DMS114 treated with DMSO at 0.1 percent for 48 hours (cell line): ENCODE measurements around the gene SLCO3A1.

Experiments
- DNase-seq: peaks from one replicate; lab custom pipeline; 2025; ENCODE audit not compliant: unreplicated experiment; lab: John Stamatoyannopoulos, UW

Gene SLCO3A1

DNA sequence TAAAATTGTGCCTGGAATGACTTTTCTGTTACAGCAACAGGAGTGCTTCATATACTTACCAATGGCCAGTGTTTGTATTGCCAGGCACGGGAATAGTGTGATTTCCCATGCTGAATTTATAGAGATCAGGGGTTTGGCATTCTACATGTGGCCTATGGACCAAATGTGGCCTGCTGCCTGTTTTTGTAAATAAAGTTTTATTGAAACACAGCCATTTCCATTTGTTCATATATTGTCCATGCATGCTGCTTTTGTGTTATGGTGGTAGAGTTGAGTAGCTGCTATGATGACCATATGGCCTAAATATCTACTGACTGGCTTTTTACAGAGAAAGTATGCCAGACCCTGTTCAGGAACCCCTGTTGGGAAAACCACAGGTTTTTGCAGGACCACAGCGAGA, 55.6 kb downstream of the SLCO3A1 start:
- no peak for DNase-seq

DNA sequence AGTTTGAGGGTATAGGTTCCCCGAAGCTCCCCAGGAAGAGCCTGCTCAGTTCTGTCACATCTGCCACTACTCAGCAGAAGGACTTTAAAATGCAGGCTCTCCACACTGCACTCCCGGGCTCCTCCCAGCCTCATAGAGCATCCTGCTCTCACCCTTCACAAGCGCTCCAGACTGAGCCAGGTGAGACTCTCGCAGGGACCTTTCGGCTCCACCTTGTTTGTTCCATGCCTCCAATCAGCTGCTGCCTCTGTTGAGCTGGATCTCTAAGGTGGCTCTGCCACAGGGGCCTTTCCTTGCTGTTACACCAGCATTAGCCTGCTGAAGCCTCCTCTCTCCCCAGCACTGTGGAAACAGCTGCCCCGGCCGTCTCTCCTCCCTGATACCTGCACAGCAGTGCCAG, 56.1 kb downstream of the SLCO3A1 start:
- no peak for DNase-seq

DNA sequence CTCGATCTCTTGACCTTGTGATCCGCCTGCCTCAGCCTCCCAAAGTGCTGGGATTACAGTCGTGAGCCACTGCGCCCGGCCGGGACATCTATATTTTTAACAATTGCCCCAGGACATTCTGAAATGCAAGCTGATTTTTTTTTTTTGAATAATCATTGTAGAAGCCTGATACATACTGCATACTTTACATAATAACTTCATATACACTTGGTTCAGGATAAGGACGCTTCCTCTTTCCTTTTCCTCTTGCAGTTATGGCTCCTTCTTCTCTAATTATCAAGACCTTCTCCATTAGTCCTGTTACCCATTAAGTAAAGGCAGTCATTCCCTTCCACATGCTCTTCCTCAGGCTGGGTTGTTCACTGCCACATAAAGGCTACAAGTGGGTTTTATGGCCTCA, 58.3 kb downstream of the SLCO3A1 start:
- DNase-seq, result no peak

DNA sequence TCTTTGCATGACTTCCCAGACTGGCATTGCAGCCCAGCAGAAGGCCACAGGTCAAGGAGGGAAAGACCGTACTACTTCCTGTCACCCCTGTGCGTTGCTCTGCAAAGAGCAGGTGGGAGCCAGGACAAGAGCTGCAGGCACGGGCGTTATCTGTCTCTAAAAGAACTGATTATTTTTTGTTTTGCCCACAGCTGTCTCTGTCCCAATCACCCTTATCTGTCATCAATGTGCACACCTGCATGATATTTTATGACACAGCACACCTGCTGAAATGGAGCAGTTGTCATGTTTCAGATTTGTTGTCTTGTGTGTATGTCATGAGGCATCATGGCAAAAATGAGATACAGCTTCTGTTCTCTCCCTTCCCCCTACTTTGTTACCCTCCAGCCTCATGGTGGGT, 58.8 kb downstream of the SLCO3A1 start:
- DNase-seq, result no peak

DNA sequence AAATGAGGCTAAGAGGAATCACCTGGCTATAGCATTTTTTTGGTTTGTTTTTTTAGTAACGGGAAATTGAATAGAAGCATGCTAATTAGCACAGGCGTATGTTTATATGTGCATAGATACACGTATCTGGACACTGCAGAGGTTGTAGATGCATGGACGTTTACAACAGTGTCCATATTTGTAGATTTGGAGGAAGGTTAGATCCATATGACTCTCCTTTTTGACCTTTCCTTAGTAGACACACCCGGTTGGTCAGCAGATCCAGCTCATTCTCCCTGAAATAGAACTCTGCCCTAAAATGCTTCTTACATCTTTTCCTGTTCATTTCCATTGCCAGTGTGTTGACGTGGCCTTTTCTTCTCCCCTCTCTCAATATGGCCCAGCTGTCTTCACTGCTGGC, 60.1 kb downstream of the SLCO3A1 start:
- DNase-seq, result no peak

DNA sequence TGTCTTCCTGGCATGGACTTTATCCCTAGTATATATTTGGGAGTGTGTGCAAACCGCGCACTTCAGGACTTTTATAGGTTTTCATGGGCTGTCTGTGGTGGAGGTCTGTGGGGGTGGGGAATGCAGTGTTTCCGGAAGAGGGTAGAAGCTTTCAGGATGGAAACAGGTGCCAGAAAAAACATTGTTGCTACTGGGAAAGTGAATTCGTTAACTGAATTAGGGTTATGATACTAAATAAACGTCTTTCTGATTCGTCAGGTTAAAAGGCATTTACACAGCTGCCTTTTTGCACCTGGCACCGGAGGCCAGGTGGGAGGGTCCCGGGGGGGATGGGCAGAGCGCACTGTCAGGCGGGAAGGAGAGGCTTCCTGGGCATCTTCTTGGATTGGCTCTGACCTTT, 62.1 kb downstream of the SLCO3A1 start:
- no peak for DNase-seq

DNA sequence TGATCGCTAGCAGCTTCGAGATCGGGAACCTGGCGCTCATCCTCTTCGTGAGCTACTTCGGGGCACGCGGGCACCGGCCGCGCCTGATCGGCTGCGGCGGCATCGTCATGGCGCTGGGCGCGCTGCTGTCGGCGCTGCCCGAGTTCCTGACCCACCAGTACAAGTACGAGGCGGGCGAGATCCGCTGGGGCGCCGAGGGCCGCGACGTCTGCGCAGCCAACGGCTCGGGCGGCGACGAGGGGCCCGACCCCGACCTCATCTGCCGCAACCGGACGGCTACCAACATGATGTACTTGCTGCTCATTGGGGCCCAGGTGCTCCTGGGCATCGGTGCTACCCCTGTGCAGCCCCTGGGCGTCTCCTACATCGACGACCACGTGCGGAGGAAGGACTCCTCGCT, 62.5 kb downstream of the SLCO3A1 start:
- DNase-seq, result no peak

DNA sequence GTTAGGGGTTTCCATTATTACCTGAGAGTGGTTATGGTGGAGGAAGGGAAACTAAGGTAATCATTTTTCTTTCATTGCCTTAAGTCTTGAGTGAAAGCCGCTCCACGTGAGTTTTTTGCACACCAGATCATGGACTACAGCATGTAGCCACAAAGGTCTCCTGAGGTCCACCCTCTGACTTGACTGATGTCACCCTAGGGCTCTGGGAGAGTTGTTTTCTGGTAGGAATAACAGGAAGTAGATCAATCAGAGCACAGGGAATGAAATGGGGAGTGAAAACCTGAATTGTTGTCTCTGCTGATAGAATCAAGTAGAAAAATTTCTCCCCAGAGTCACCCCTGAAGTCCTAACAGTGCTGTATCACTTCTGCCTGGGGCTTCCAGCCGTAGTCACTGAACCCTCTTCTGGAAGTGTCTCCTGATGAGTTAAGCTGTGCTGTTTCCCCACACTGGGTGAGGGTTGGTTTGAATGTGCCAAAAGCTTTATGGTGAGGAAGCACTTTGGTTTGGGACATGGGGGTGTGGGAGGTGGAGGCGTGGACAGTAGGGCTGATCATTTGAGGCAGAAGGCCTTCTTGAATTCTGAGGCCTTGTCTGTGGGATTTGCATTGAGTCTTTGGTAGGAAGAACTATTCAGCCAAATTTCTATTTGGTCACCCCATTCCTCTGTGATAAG, 64.3 kb downstream of the SLCO3A1 start:
- DNase-seq, result no peak

DNA sequence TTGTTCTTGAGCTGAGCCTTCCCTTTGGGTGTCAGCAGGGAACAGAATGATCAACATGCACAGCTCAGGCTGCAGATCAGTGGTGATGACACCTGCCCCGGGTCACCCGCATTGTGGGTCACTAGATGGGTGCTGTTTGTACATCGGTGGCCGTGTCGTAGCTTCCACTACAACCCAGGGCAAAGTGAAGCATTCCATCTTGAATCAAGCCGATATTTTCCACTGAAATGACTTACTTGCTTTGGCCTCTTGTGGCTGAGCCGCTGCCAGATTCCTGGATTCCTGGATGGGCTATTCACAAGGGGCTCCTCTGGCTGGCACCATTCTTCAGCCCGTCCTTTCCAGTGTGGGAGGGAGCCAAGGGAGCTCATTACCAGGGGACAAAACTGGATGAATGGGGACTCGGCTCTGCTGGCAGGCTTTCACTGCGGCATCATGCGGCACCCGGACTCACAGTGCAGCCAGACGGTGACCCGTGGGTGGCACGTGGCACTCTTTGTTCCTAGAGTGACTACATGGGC, 65.6 kb downstream of the SLCO3A1 start:
- DNase-seq, result no peak

DNA sequence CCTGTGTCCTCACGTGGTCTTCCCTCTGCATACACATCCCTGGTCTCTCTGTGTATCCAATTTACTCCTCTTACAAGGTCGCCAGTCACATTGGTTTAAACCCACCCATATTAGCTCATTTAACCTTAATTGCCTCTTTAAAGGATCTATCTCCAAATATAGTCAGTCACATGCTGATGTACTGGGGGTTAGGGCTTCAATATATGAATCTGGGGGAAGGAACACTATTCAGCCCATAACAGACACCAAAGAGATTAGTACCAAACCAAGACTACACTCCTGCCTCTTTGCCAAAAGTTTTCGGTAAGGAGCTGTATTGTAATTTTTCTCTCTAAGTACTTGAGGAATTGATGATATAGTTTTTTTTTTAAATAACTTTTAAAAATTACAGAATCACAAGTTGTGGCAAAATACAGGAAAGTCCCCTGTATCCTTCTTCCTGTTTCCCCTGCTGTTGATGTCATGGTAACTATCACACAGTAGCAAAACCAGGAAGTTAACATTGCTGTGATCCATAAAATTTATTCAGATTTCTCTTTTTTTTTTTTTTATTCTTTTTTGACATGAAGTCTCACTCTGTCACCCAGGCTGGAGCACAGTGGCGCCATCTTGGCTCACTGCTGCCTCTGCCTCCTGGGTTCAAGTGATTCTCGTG, 67.8 kb downstream of the SLCO3A1 start:
- DNase-seq, result no peak

DNA sequence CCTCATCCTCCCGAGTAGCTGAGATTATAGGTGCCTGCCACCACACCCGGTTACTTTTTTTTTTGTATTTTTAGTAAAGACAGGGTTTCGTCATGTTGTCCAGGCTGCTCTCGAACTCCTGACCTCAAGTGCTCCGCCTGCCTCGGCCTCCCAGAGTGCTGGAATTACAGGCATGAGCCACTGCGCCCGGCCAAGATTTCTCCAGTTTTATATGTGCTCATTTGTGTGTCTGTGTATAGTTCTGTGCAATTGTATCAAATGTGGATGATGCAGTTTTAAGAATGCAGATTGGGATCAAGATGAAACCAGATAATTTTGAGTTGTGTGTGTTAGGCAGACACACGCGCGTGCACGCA, 68.3 kb downstream of the SLCO3A1 start:
- no peak for DNase-seq

DNA sequence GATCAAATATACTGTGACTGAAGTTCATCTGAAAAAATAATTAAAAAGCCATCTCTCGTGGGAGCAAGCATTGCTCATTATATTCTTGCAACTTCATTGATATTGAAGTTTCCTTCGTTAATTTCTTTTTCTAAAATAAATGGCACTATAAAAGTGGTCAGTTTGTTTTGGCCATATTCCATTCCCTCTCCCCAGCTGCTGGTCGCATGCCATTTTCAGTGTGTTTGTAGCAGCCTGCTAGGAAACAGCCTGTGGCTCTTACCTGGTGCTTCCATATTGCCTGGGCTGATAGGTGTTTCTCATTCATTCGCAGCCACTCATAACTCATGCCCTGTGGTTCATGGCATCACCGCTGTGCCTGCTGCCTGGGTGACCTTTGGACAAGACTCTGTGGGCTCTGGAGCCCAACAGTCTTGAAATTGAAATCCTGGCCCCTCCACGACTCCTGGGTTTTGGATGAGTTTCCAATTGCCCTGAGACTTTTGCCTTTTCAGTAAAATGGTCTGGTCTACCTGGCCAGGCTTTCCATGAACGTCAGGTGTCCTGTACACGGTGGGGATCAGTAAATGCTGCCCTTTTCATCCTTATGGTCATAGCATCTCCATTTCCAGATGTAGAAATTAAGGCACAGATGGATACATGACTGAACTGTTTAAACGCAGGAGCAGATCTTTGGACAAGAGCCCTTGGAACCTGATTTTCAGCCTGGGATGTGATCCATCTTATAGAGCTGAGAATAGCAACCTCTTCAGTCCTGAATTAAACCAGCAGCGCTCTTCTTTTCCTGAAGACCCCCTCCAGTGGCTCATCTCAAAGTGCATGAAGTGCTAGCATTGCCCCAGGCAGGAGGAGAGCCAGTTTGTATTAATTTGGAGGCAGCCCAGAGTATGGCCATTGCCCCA, 69.4 kb downstream of the SLCO3A1 start:
- DNase-seq, result no peak

DNA sequence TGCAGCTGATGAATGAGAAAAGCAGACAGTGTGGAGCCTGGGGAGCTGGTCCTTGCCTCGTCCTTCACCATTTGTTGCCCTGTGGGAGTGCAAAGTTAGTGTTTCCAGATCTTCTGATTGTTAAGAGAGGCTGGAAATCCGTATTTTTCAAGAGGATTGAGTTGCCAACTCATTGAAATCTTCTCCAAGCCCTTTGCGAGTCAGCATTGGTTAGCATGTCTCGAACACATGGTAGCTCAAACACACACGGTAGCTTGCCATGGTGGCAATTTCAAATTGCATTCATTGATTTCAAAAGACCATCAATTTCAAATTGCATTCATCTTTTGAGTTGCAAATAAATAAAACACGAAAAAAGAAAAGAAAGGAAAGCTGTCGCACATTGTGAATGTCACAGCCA, 70.7 kb downstream of the SLCO3A1 start:
- no peak for DNase-seq

DNA sequence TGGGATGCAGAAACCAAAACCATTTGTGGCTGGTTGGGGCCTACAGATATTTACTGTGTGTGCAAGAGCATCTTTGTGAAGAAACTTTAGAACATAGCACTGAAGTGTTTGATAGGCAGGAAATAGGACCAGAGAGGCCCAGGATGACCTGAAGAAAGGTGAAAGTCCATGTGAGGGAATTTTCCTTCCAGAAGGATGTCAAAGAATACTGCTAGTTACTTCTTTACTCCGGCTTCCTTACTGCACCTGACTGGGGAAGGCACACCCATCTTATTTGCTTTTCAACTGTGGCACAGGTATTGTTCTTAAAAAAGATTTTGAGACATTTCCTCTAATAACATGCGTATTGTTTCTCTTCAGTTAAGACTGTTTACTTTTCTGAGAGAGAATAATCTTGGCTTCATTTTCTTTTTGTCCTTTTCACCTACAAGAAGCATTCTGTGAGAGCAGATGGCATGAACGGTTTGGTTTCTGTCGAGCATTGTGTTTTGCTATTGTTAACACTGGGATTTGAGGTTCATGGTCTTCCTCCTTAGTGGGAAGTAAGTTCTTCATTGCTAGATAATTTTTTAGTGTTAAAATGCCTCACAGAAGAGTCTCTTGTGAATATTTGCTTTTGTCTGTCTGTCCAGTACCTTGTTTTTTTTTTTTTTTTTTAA, 71.5 kb downstream of the SLCO3A1 start:
- DNase-seq, result no peak

DNA sequence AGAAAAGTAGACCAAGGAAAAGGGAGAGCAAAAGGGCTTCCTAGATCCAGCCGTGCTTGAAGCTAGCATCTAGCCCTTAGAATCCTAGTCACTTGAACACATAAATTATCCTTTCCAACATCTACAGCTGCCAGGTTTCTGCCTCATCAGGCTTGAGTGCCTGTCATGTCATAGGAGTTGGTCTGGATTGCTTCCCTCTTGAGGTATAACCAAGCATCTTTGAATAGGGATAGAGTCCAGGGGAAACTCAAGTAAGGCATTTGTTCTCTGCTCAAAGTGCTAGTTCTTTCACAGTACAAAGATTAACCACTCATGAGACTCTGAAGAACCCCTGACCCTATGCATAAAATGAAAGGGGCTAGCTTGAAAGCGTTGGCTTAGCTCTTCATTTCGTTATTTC, 72.3 kb downstream of the SLCO3A1 start:
- DNase-seq, result no peak

DNA sequence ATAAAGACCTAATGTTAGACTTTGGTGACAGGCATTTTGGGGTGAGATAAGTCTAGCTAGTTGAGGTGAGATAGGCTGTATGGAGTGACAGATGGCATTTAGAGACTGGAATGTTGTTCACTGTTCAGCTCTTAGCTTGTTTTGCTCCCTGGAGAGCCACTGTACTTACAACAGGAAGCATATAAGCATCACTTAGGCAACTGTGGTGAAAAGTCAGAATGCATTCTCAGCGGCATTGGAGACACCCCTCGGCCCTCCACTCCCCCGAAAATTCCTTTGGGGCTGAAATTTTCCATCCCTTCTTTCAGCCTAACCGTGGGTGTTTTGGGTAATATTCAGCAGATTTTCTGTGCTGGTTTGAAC, 73.4 kb downstream of the SLCO3A1 start:
- no peak for DNase-seq

DNA sequence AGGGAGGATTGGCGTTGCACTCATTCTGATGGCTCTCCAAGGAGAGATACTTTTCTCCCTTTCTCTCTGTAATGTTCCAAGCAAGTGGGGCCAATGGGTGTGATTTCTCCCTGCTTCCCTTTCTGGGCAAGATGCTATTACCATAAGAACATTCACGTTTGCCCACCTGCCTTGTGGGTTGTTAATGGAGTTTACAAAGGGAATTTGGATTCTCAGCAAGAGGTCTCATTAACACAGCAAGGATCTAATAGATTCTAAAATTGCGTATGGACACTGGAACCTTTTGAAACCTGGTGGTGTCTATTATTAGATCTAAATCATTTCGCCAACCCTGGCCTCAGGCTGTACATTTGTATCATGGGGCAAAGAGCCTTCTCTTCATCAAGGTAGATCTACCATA, 74.1 kb downstream of the SLCO3A1 start:
- no peak for DNase-seq

DNA sequence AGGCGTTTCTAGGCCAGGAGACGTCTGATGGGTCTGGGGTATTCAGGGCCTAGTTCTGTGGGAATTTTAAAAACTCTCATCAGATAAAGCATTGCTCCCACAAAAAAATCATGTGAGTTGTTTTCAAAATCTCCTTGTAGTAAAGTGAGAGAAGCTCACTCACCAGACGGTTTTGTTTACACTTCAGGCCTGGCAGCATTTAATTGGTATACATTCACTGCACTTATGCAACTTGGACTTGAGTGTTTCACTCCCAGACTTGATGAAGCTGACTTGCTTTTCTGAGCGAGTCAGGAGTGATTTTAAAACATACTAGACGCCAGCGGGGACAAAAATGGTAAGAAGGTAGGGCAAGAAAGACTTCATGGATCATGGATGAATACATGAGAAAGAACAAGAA, 75.2 kb downstream of the SLCO3A1 start:
- DNase-seq, result no peak

DNA sequence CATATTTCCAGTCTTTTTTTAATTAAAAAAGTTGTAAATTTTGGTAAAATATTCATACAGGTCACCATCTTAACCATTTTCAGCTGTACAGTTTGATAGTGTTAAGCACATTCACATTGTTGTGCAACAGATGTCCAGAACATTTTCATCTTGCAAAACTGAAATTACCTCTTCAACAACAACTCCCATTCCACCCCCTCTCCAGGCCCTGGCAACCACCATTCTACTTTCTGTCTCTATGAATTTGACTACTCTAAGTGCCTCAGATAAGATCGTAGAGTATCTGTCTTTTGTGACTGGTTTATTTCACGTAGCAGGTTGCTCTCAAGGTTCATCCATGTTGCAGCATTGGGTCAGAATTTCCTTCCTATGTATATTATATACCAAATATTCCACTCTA, 76.0 kb downstream of the SLCO3A1 start:
- no peak for DNase-seq

DNA sequence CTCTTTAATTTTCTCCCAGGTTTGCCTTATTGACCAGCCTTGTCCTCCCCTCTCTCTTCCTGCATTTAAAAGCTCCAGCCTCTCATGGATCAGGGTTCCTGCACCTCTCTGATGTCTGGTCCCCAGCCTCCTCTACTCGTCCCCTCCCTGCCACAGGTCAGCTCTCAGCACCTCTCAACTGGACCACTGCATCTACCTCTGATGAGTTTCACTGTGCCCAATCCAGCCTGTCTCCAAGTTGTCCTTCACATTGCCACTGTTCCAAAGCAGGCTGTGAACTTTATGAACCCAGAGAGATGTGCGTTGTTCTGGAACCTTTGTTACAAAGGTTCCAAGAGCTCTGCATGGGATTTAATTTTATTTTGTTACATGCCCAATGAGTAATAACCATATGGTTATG, 76.6 kb downstream of the SLCO3A1 start:
- DNase-seq, result no peak

DNA sequence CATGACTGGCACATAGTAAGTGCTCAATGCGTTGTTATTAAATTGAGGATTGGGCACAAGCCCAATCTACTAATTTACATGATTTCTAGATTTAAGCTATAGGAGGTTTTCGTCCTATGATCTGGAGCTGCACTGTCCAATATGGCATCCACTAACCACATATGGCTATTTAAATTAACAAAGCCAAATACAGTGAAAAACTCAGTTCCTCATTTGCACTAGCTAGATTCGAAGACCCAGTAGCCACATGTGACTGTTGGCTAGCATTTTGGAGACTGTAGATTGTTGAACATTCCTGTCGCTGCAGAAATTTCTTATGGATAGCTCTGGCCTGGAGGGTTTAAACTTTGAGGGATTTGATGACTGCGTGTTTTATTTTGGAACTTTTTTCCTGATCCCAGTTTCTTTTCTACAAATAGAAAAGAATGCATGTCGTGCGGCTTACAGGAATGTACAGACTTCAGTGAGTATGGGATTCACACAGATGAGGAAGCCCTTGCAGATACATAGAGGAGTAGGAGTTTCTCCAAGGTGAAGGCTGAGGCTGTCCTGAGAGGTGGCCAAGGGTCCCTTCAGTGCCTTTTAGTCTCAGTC, 82.8 kb downstream of the SLCO3A1 start:
- no peak for DNase-seq
